ENCODE data around the gene CDCP1.

DNA sequence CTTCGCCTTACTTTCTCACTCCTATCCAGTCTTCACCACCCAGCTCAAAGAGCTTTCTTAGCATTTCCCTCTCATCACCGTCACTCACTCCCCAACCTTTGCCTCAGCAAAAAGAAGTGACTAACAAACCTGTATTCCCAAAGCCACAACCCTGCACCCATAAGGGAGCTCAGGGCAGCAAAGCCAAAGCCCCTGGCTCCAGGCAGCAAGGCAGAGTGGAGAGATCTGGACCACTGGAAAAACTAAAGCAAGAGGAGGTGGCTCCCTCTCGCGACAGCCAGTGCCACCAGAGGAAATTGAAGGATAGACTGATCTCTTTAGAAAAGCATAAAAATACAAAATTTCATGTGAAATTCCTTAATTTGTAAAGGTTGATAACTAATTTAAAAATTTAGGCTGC lies 25.1 kb upstream of the CDCP1 start:
- TF ChIP-seq, protein P1, sequence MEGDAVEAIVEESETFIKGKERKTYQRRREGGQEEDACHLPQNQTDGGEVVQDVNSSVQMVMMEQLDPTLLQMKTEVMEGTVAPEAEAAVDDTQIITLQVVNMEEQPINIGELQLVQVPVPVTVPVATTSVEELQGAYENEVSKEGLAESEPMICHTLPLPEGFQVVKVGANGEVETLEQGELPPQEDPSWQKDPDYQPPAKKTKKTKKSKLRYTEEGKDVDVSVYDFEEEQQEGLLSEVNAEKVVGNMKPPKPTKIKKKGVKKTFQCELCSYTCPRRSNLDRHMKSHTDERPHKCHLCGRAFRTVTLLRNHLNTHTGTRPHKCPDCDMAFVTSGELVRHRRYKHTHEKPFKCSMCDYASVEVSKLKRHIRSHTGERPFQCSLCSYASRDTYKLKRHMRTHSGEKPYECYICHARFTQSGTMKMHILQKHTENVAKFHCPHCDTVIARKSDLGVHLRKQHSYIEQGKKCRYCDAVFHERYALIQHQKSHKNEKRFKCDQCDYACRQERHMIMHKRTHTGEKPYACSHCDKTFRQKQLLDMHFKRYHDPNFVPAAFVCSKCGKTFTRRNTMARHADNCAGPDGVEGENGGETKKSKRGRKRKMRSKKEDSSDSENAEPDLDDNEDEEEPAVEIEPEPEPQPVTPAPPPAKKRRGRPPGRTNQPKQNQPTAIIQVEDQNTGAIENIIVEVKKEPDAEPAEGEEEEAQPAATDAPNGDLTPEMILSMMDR (IDR thresholded peaks at IDR 0.05; ENCODE audit: insufficient read depth, low read length) = no peak
- TF ChIP-seq POLR2AphosphoS5 (IDR thresholded peaks at IDR 0.05; ENCODE audit: low read depth) (no peak), GABPA (IDR thresholded peaks at IDR 0.05; ENCODE audit: low read depth) (no peak), SPI1 (IDR thresholded peaks at IDR 0.05; ENCODE audit: borderline replicate concordance, low read depth) (no peak)
- TF ChIP-seq, protein P2, sequence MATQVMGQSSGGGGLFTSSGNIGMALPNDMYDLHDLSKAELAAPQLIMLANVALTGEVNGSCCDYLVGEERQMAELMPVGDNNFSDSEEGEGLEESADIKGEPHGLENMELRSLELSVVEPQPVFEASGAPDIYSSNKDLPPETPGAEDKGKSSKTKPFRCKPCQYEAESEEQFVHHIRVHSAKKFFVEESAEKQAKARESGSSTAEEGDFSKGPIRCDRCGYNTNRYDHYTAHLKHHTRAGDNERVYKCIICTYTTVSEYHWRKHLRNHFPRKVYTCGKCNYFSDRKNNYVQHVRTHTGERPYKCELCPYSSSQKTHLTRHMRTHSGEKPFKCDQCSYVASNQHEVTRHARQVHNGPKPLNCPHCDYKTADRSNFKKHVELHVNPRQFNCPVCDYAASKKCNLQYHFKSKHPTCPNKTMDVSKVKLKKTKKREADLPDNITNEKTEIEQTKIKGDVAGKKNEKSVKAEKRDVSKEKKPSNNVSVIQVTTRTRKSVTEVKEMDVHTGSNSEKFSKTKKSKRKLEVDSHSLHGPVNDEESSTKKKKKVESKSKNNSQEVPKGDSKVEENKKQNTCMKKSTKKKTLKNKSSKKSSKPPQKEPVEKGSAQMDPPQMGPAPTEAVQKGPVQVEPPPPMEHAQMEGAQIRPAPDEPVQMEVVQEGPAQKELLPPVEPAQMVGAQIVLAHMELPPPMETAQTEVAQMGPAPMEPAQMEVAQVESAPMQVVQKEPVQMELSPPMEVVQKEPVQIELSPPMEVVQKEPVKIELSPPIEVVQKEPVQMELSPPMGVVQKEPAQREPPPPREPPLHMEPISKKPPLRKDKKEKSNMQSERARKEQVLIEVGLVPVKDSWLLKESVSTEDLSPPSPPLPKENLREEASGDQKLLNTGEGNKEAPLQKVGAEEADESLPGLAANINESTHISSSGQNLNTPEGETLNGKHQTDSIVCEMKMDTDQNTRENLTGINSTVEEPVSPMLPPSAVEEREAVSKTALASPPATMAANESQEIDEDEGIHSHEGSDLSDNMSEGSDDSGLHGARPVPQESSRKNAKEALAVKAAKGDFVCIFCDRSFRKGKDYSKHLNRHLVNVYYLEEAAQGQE (IDR thresholded peaks at IDR 0.05; ENCODE audit: insufficient replicate concordance, low read depth) = no peak
